Measurements from ENCODE around the gene PGK1.
A peak's percentile ranks its signal among the peaks of the same experiment; 100 is the strongest.
"Not testable (repeated sequence)": the region's sequence is repeated elsewhere in the genome, so short reads cannot be mapped to it uniquely, and the experiment has no call there.

The PGK1 gene

DNA sequence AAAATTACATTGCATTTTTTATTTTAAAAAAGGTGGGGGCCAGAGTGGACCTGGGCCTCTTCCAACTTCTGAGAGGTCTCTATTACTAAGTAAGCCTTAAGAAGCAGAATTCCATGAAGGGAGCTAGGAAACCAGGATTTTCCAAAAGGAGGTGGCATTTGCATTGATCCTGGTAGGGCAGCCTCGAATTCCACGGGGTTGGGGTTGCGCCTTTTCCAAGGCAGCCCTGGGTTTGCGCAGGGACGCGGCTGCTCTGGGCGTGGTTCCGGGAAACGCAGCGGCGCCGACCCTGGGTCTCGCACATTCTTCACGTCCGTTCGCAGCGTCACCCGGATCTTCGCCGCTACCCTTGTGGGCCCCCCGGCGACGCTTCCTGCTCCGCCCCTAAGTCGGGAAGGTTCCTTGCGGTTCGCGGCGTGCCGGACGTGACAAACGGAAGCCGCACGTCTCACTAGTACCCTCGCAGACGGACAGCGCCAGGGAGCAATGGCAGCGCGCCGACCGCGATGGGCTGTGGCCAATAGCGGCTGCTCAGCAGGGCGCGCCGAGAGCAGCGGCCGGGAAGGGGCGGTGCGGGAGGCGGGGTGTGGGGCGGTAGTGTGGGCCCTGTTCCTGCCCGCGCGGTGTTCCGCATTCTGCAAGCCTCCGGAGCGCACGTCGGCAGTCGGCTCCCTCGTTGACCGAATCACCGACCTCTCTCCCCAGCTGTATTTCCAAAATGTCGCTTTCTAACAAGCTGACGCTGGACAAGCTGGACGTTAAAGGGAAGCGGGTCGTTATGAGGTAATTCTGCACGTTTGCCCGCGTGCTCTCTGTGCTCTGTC lies at the start of gene PGK1:
Gene PGK1, plus strand, starts transcription at position 626 of the 824 bp plus-strand sequence. Its CDS starts 93 bp downstream, at position 719.
- DNase-seq = peak; percentile 39 to 93 (median 88)

DNA sequence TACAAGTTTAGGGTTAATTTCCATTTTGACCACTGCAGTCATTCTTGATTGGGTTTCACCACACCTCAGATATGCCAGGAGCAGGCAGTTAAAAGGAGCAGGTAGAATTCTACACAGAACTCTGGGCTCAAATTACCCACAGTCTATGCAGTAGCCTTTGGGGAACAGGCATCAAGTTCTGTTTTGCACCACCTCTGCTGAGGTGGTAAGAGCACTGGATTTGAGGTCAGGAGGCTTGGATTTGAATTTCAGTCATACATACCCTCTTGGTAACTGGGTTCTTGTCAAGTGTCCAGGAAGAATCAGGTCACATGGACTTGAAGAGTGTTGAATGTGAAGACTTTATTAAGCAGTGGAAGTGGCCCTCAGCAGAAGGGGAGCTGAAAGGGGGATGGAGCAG lies 40.4 kb upstream of the PGK1 start:
- no peak for DNase-seq

DNA sequence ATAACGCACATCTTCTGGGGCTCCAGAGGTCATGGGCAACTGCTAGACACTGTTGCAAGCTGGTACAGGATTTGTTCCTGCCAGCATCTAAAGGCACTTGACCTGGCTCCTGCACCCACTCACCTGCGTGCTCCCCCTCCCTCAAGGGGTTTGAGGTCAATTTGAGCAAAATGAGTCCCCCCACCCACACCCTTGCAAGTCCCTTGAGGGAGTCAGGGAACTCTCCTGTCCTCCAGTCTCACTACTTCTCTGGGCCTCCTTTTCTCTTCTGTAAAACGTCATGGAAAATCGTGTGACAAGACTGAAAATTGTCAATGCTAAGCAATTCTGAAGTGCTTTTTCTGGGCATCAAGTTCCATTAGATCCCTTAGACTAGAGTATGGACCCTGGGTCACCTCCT lies 39.9 kb upstream of the PGK1 start:
- no peak for DNase-seq

DNA sequence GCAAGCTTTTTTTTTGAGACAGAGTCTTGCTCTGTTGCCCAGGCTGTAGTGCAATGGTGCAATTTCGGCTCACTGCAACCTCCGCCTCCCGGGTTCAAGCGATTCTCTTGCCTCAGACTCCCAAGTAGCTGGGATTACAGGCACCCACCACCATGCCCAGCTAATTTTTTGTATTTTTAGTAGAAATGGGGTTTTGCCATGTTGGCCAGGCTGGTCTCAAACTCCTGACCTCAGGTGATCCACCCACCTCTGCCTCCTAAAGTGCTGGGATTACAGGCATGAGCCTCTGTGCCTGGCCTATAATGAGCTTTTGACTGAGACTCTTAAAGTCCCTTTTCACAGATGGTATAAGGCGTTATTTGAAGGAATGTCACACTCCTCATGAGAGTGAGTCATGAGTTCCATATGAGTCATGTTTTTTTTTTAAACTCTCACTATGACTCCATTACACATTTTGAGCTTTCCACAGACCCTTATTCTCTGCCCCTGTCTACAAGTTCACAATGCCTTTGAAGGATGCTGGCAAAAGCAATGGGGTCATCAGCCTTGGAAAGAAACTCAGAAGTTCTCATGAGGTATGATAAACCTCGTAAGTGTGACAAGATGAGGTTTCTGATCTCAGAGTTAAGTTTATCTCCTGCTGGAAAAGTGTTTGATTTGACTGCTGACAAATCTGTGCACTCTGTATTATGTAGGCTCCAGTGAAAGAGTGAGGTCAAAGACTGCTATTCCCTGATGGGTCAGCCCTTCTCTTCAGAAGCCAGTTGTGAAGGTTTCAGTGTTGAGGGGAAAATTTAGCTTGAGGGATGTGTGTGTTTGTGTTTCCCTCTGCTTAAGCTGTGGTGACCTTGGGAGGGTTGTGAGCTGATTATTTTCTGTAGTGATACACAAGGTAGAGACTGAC lies 39.1 kb upstream of the PGK1 start:
- not testable (repeated sequence) for DNase-seq

DNA sequence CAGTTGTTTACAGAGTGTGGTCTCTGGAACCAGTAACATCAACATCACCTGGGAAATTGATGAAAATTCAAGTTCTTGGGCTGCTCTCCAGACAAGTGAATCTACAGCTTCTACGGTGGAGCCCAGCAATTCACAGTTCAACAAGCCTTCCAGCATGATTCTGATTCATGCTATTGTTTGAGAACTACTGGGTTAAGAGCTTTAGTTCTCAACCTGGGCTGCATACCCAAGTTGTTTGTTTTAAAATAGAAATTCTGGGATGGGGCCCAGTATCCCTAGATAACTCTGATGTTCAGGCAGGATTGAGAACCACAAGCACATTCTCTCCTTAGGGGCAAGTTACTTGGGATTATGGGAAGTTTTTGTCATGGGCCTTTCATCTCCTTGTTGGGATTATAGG lies 37.9 kb upstream of the PGK1 start:
- DNase-seq = no peak

- no peak for DNase-seq
These were observed 32.7 kb upstream of the PGK1 start for GRCh38 chrX:78071331-78071730.

GRCh38 chrX:78073147-78074077 lies 30.6 kb upstream of the PGK1 start:
- not testable (repeated sequence) for DNase-seq

DNA sequence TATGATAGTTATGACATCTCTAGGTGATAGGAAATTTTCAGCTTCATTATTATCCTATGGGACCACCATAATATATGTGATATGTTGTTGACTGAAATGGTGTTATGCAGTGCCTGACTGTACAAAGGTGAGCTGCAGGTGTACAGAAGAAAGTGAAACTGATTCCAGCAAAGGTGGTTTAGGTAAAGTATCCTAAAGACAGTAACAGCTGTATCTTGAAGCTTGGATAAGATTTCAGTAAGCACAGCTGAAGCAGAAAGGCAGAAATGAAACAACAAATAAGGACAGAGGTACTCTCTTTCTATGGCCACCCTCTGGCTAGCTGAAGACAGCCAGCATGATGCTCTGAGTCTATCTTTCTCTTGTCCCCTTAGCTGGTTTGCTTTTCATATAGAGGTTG lies 30.0 kb upstream of the PGK1 start:
- no peak for DNase-seq

DNA sequence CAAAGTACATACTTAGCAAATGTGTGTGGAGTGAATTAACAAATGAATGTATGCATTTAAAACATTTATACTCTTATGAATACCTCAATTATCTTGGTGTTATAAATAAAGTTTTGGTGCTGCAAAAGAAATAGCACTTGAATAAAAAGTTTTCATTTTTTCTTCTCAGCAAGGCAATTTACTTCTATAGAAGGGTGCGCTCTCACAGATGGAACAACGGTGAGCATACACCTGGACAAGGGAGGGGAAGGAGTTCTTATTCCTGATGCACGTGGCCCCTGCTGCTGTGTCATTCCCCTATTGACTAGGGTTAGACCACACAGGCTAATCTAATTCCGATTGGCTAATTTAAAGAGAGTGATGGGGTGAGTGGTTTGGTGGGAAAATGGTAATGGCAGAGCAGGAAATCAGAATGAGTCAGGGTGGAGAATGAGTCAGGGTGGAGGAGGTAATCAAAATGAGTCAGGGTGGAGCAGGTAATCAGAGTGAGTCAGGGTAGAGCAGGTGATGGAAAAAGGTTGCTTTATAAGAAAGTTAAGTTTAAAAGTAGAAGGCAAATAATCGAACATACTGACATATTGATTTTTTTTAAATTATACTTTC lies 28.2 kb upstream of the PGK1 start:
- DNase-seq = no peak

GRCh38 chrX:78081413-78081812 lies 22.6 kb upstream of the PGK1 start:
- not testable (repeated sequence) for DNase-seq

- no peak for DNase-seq
These were observed 11.8 kb upstream of the PGK1 start for GRCh38 chrX:78092296-78092695.

- no peak for DNase-seq
These were observed 5.9 kb upstream of the PGK1 start for GRCh38 chrX:78098108-78098507.

GRCh38 chrX:78102091-78102490 lies 2.0 kb upstream of the PGK1 start:
- DNase-seq = no peak

GRCh38 chrX:78103001-78103622 lies 936 bp upstream of the PGK1 start:
- DNase-seq = peak in 1 of 14 donors; percentile 16

- peak in 9 of 14 donors; percentile 8 to 33 (median 26) for DNase-seq
These were observed 564 bp downstream of the PGK1 start for GRCh38 chrX:78104447-78105176.

DNA sequence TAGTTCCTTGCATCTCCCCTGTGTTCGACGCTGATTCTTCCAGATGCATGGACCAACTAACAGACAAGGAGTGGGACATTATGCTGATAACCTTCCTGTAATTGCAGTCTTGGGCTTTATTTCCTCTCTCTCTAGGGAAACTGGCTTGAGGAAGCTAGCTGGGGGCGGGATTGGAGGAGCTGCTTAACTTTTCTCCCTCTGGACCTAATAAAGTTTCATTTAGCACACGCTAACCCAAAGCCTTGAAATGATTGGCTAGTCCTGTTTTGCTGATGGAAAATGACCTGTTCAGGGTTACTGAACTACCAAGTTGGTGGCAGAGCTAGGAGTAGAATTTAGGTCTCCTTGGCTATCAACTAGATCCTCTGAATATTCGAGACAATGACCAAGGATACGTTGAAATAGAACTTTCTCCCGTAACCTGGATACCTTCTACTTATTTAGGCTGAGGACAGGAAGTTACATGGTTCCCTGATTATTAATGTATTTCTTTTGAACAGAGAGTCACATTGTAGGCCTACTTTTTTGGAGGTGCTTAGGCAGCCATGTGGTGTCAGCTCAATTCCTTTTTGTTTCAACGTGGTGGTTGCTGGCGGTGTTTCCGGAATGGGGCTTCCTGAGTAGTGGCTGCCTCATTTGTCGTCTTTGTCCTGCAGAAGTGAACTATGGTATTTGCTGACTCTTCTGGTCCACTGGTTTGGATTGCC lies 2.0 kb downstream of the PGK1 start:
- DNase-seq = peak in 1 of 14 donors; percentile 24

DNA sequence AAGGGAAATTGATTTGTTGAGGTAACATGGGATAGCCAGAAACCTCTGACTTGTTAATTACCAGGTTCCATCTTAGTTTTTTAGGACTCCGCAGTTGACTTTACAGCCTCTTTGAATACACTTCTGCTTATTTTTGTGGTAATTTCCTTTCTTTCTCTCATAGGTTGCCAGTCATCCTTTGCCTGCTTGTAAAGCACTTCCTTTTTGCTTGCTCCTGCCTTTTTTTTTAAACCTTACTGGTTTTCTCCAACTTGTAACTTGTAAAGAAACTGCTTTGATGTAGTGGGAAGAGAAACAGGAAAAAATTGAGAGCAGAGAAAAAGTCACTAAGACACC lies 2.6 kb downstream of the PGK1 start:
- no peak for DNase-seq

GRCh38 chrX:78109458-78109857 lies 5.4 kb downstream of the PGK1 start:
- no peak for DNase-seq

DNA sequence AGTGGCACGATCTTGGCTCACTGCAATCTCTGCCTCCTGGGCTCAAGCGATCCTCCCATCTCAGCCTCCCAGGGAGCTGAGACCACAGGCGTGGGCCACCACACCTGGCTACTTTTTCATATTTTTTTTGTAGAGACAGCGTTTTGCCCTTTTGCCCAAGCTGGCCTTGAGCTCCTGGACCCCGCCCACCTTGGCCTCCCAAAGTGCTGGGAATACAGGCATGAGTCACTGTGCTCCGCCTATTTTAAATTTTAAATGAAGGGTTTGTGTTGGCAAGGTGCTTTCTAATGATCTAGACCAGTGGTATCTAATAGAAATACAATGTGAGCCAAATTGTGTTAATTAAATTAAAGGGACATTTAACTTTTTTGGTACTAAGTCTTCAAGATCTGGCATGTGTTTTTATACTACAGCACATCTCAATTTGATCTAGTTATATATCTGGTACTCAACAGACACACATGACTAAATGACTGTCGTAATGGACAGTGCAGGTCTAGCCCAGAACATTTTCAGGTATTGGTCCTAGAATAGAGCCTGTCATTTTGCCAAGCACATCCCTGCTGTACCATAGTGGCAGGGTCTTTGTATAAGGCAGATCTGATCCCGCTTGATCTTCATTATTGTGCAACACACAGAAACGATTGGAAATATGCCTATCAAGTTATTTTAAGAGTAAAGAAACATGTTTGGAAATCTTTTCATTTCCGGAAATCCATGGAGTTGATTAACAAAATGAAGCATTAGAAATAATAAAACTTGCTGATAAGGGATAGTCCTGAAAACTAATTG lies 7.3 kb downstream of the PGK1 start:
- DNase-seq = no peak
